PC-3 (cell line): ENCODE data around the gene PRDX6. TPM values are rescaled to one million over a fixed set of nuclear protein-coding genes. Genes with fewer than 3 reads are reported as not detected.
A peak's percentile ranks its signal among the peaks of the same experiment; 100 is the strongest.

Experiments
- ATAC-seq: fragments of 200-7000 bp; cut with Tn5 transposase; 2 replicates; pipeline ENCODE4 v1.9.1; 2020; ENCODE audit warnings: mild to moderate bottlenecking, moderate library complexity
- BruUV-seq: library from RNA; stranded (reverse); fragments of 400-500 nt; replicated peaks from 2 replicates; lab custom pipeline; 2021; lab: Mats Ljungman, UMichigan
- CTCF ChIA-PET: fragments of 300-600 bp; sonication (Branson Sonifier 250); formaldehyde crosslinking; loops from one replicate; lab custom pipeline; 2022; ENCODE audit warnings: antibody characterized with exemption; lab: Charles Lee
- POLR2A ChIA-PET: fragments of 300-600 bp; sonication (Branson Sonifier 250); formaldehyde crosslinking; loops from one replicate; lab custom pipeline; 2022; ENCODE audit warnings: antibody characterized with exemption; ENCODE audit not compliant: unreplicated experiment; lab: Charles Lee
- DNase-seq: peaks from one replicate; pipeline ENCODE4 v3.0.0-alpha.2; 2015
- H2AFZ ChIP-seq: fragments of 300-600 bp; sonication (generic); 2 replicates; pipeline ENCODE4 v1.6.0; 2016; ENCODE audit warnings: antibody characterized with exemption, low read length
- H3F3A ChIP-seq: fragments of 300-600 bp; sonication (generic); one replicate; pipeline ENCODE4 v1.6.0; 2017; ENCODE audit warnings: antibody characterized with exemption, low read length, control low read depth, mild to moderate bottlenecking; ENCODE audit not compliant: unreplicated experiment
- H3K27ac ChIP-seq: fragments of 300-600 bp; sonication (generic); 2 replicates; pipeline ENCODE4 v1.5.1; 2016; ENCODE audit warnings: mild to moderate bottlenecking, low read length
- H3K27me3 ChIP-seq: fragments of 300-600 bp; sonication (generic); 2 replicates; pipeline ENCODE4 v1.6.1; 2016; ENCODE audit warnings: low read length, mixed read lengths
- H3K36me3 ChIP-seq: fragments of 300-600 bp; sonication (generic); 2 replicates; pipeline ENCODE4 v1.6.1; 2016; ENCODE audit warnings: low read depth, mixed run types, low read length, mixed read lengths
- H3K4me1 ChIP-seq: fragments of 300-600 bp; sonication (generic); 2 replicates; pipeline ENCODE4 v1.5.1; 2016; ENCODE audit warnings: low read length; ENCODE audit not compliant: insufficient read depth
- H3K4me2 ChIP-seq: fragments of 300-600 bp; sonication (generic); 2 replicates; pipeline ENCODE4 v1.6.0; 2016; ENCODE audit warnings: low read length
- H3K4me3 ChIP-seq: fragments of 300-600 bp; sonication (generic); 2 replicates; pipeline ENCODE4 v1.5.1; 2016; ENCODE audit warnings: mild to moderate bottlenecking, low read length, mixed read lengths
- H3K79me2 ChIP-seq: fragments of 300-600 bp; sonication (generic); 2 replicates; pipeline ENCODE4 v1.6.1; 2017; ENCODE audit warnings: low read length, mixed read lengths
- H3K9ac ChIP-seq: fragments of 300-600 bp; sonication (generic); 2 replicates; pipeline ENCODE4 v1.6.0; 2016; ENCODE audit warnings: mild to moderate bottlenecking, low read length
- H3K9me2 ChIP-seq: fragments of 300-600 bp; sonication (generic); replicated peaks from 2 replicates; pipeline ENCODE4 v1.6.1; 2016; ENCODE audit warnings: mixed run types, low read length, mixed read lengths
- H3K9me3 ChIP-seq: fragments of 300-600 bp; sonication (generic); 2 replicates; pipeline ENCODE4 v1.6.1; 2016; ENCODE audit warnings: low read length, mixed read lengths
- H4K20me1 ChIP-seq: fragments of 300-600 bp; sonication (generic); 2 replicates; pipeline ENCODE4 v1.6.1; 2016; ENCODE audit warnings: low read length, mixed read lengths
- CTCF ChIP-seq: fragments of 300-600 bp; sonication (generic); conservative IDR thresholded peaks from 2 replicates; pipeline ENCODE4 v1.5.1; 2017; ENCODE audit warnings: antibody characterized with exemption, low read depth, mild to moderate bottlenecking, low read length
- EZH2 ChIP-seq: fragments of 300-600 bp; sonication (generic); IDR thresholded peaks from one replicate; pipeline ENCODE4 v1.6.1; 2017; ENCODE audit warnings: antibody characterized with exemption, mild to moderate bottlenecking, low read length; ENCODE audit not compliant: unreplicated experiment
- EZH2phosphoT487 ChIP-seq: fragments of 300-600 bp; sonication (generic); IDR thresholded peaks from 2 replicates; pipeline ENCODE4 v1.6.1; 2018; ENCODE audit warnings: mild to moderate bottlenecking, antibody characterized with exemption, low read length, borderline replicate concordance
- intact Hi-C: fragments of 100-400 bp; cut with micrococcal nuclease; formaldehyde crosslinking; loops from 2 replicates; pipeline ENCODE4 v1.9.0; 2023
- total RNA-seq: library from RNA; depleted of rRNA; stranded (reverse); fragments of >200 nt; gene quantifications from 2 replicates; pipeline ENCODE4 v1.2.3, GENCODE V29; 2014

PRDX6 gene
- total RNA-seq, 1 experiment from 2014 or later: 829 TPM

- BruUV-seq: no TSS peak
- TF ChIP-seq EZH2 (no peak), EZH2phosphoT487 (no peak), CTCF (no peak)
- no peaks in the 10 kb centered on the region for H4K20me1 ChIP-seq
- peak overlapping the region; percentile 48 for H3K4me3 ChIP-seq
- H3K9me3 ChIP-seq: no peaks in the 10 kb centered on the region
- ATAC-seq (peak; percentile 87), DNase-seq (peak; percentile 100)
- no peaks in the 10 kb centered on the region for H3K36me3 ChIP-seq
- H3K9ac ChIP-seq: peak overlapping the region; percentile 59
- H3F3A ChIP-seq: peaks cover 17% of the 10 kb centered on the region
- no peaks in the 10 kb centered on the region for H3K79me2 ChIP-seq
- H2AFZ ChIP-seq: peak overlapping the region; percentile 8
- intact Hi-C loops: loop anchor here (1.0 to 2.0 kb wide), 8 partner anchors 18 to 761 kb away; partner anchors contain the start of genes CENPL and DARS2
- no peaks in the 10 kb centered on the region for H3K27me3 ChIP-seq
- peak overlapping the region; percentile 78 for H3K4me2 ChIP-seq
- peak overlapping the region; percentile 83 for H3K27ac ChIP-seq
- H3K9me2 ChIP-seq: no peaks in the 10 kb centered on the region
- ChIA-PET POLR2A (interaction anchor here (0.5 to 1.9 kb wide), 12 partner anchors 15 to 540 kb away, joined by 3 to 16 read pairs (median 8); partner anchors contain the start of genes KLHL20 and PRDX6), CTCF (interaction anchor here (0.5 to 1.5 kb wide), 24 partner anchors 14 to 764 kb away, joined by 3 to 27 read pairs (median 4); partner anchors contain the start of genes CENPL, DARS2, KLHL20 and PRDX6)
- H3K4me1 ChIP-seq: peaks cover 37% of the 10 kb centered on the region
Observed at GRCh38 chr1:173507205-173507846, 30.2 kb downstream of the PRDX6 start.

GRCh38 chr1:173507847-173508209 is 30.7 kb downstream of the PRDX6 start:
- ChIA-PET CTCF (interaction anchor here (0.6 to 1.5 kb wide), 14 partner anchors 13 to 318 kb away, joined by 3 to 27 read pairs (median 5); partner anchors contain the start of genes CENPL, DARS2 and PRDX6), POLR2A (interaction anchor here (0.6 to 1.9 kb wide), 11 partner anchors 13 to 209 kb away, joined by 3 to 16 read pairs (median 8); partner anchors contain the start of genes KLHL20 and PRDX6)
- Histone ChIP-seq H3K27ac (peak overlapping the region; percentile 83), H3K4me2 (peak overlapping the region; percentile 78), H3K27me3 (no peaks in the 10 kb centered on the region), H3K4me1 (peaks cover 37% of the 10 kb centered on the region), H2AFZ (peak overlapping the region; percentile 8), H3F3A (peaks cover 17% of the 10 kb centered on the region), H3K9me3 (no peaks in the 10 kb centered on the region), H4K20me1 (no peaks in the 10 kb centered on the region), H3K9me2 (no peaks in the 10 kb centered on the region), H3K9ac (peak overlapping the region; percentile 59), H3K4me3 (peak overlapping the region; percentile 48), H3K79me2 (no peaks in the 10 kb centered on the region), H3K36me3 (no peaks in the 10 kb centered on the region)
- intact Hi-C loops: loop anchor here (1.0 to 2.0 kb wide), 11 partner anchors 19 to 762 kb away; partner anchors contain the start of genes CENPL and DARS2
- DNase-seq: peak; percentile 99
- TF ChIP-seq EZH2: no peak
- TF ChIP-seq CTCF: no peak
- TF ChIP-seq EZH2phosphoT487: no peak
- peak; percentile 83 for ATAC-seq
- TSS peak; percentile 96 for BruUV-seq
